ENCODE results near the gene SLC4A3. TPM values are rescaled to one million over a fixed set of nuclear protein-coding genes. Genes with fewer than 3 reads are reported as not detected.

SLC4A3 gene
- total RNA-seq, 2 donors from 2014 or later = 270 to 502 TPM

GRCh38 chr2:219625179-219625578, 2.3 kb upstream of the SLC4A3 start:
- H3K9me3 ChIP-seq = no peaks in the 10 kb centered on the region
- no peaks in the 10 kb centered on the region for H3K36me3 ChIP-seq
- no peak for DNase-seq (ENCODE audit: low spot score)
- H3K4me3 ChIP-seq = no peak overlapping the region
- TF ChIP-seq, protein P1, sequence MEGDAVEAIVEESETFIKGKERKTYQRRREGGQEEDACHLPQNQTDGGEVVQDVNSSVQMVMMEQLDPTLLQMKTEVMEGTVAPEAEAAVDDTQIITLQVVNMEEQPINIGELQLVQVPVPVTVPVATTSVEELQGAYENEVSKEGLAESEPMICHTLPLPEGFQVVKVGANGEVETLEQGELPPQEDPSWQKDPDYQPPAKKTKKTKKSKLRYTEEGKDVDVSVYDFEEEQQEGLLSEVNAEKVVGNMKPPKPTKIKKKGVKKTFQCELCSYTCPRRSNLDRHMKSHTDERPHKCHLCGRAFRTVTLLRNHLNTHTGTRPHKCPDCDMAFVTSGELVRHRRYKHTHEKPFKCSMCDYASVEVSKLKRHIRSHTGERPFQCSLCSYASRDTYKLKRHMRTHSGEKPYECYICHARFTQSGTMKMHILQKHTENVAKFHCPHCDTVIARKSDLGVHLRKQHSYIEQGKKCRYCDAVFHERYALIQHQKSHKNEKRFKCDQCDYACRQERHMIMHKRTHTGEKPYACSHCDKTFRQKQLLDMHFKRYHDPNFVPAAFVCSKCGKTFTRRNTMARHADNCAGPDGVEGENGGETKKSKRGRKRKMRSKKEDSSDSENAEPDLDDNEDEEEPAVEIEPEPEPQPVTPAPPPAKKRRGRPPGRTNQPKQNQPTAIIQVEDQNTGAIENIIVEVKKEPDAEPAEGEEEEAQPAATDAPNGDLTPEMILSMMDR (IDR thresholded peaks at IDR 0.05) = no peak
- peak overlapping the region; percentile 86 to 98 for H3K27ac ChIP-seq
- H3K4me1 ChIP-seq = peaks cover 0 to 52% of the 10 kb centered on the region in 2 donors
- no peaks in the 10 kb centered on the region for H3K27me3 ChIP-seq

- TF ChIP-seq, protein P1 (IDR thresholded peaks at IDR 0.05) = no peak
- DNase-seq (ENCODE audit: low spot score) = no peak
- H3K27me3 ChIP-seq = no peaks in the 10 kb centered on the region
- H3K4me3 ChIP-seq = peak overlapping the region; percentile 48 to 59
- H3K4me1 ChIP-seq = peaks cover 0 to 52% of the 10 kb centered on the region in 2 donors
- no peaks in the 10 kb centered on the region for H3K9me3 ChIP-seq
- H3K36me3 ChIP-seq = no peaks in the 10 kb centered on the region
- peak overlapping the region; percentile 86 to 98 for H3K27ac ChIP-seq
Observed at GRCh38 chr2:219626540-219626939, 890 bp upstream of the SLC4A3 start.

DNA sequence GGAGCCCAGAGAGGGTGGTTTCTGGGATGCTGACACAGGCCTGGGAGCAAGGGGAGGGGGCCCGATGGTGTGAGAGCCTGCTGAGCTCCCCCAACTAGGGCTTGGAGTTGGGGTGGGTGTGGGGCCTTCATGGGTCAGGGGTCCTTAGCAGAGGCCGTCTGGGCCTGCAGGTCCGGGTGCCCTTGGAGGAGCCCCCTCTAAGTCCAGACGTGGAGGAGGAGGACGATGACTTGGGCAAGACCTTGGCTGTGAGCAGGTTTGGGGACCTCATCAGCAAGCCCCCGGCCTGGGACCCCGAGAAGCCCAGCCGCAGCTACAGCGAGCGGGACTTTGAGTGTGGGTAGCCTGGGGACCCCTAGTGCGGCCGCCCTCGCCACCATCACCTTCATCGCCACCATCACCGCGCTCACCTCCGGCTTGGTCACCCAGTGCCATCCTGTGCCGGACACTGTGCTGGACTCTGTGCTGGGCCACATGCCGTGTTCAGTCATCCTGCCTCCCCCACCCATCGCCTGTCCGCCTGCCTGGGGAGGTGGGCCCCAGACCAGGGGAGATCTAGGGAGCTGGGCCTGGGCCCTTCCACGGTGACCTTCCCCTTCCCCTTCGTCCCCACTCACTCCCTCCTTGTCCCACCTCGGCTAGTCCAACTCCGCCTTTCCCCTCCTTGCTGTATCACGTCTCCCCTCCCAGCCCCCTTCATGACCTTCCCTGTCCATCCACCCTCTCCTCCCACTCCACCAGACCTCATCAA, 980 bp downstream of the SLC4A3 start:
- H3K4me1 ChIP-seq = peaks cover 0 to 61% of the 10 kb centered on the region in 2 donors
- peak overlapping the region; percentile 90 to 98 for H3K27ac ChIP-seq
- H3K36me3 ChIP-seq = peaks cover 17% of the 10 kb centered on the region
- no peaks in the 10 kb centered on the region for H3K27me3 ChIP-seq
- no peaks in the 10 kb centered on the region for H3K9me3 ChIP-seq
- TF ChIP-seq, protein P1 (IDR thresholded peaks at IDR 0.05) = no peak
- DNase-seq (ENCODE audit: low spot score) = no peak
- peak overlapping the region; percentile 48 to 59 for H3K4me3 ChIP-seq

DNA sequence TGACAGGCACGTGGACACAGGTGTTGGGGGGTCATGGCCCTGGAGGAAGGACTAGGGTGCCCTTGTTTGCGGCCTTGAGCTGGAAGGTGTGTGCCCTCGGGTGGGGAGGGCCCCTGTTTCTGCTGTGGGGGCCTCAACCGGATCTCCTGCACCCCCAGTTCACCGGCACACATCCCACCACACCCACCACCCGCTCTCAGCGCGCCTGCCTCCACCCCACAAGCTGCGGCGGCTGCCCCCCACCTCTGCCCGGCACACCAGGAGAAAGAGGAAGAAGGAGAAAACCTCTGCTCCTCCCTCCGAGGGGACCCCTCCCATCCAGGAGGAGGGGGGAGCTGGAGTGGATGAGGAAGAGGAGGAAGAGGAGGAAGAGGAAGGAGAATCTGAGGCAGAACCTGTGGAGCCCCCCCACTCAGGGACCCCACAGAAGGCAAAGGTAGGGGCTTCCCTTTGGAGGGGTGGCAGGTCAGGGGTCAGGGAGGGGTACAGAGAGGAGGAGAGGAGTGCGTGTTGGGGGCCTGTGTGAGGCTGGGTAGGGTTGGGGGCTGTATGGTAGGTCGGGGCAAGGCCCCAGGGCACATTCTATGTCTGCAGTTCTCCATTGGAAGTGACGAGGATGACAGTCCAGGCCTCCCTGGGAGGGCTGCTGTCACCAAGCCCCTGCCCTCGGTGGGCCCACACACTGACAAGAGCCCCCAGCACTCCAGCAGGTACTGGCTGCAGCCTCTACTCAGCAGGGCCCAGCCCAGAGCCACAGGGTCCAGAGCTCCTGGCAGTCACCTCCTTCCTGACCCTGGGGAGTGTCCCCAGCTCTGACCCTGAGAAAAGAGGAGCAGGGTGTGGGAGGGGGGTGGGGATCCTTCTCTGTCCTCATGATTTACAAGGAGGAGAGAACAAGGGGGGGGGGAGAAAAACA, 1.8 kb downstream of the SLC4A3 start:
- H3K27me3 ChIP-seq = no peaks in the 10 kb centered on the region
- H3K4me3 ChIP-seq = peak overlapping the region; percentile 48 to 59
- H3K27ac ChIP-seq = peak overlapping the region; percentile 90 to 98
- TF ChIP-seq, protein P1 (IDR thresholded peaks at IDR 0.05) = no peak
- no peaks in the 10 kb centered on the region for H3K9me3 ChIP-seq
- peaks cover 25% of the 10 kb centered on the region for H3K36me3 ChIP-seq
- no peak for DNase-seq (ENCODE audit: low spot score)
- peaks cover 0 to 68% of the 10 kb centered on the region in 2 donors for H3K4me1 ChIP-seq

- TF ChIP-seq, protein P1 (IDR thresholded peaks at IDR 0.05) = no peak
- H3K27me3 ChIP-seq = no peaks in the 10 kb centered on the region
- peak overlapping the region; percentile 90 to 98 for H3K27ac ChIP-seq
- H3K9me3 ChIP-seq = no peaks in the 10 kb centered on the region
- no peak for DNase-seq (ENCODE audit: low spot score)
- peaks cover 0 to 62% of the 10 kb centered on the region in 2 donors for H3K4me1 ChIP-seq
- peaks cover 34% of the 10 kb centered on the region for H3K36me3 ChIP-seq
- H3K4me3 ChIP-seq = peak overlapping the region; percentile 24 to 59
Observed at GRCh38 chr2:219629976-219630695, 2.7 kb downstream of the SLC4A3 start.

Measured in right atrium auricular region (tissue), 2 donors.